GM19035 (cell line): ENCODE data around the gene MSANTD1.

ENCODE experiments used
- ATAC-seq: cut with Tn5 transposase; IDR thresholded peaks from one replicate; pipeline ENCODE4 v1.9.1; 2021; ENCODE audit not compliant: unreplicated experiment

MSANTD1 gene

DNA sequence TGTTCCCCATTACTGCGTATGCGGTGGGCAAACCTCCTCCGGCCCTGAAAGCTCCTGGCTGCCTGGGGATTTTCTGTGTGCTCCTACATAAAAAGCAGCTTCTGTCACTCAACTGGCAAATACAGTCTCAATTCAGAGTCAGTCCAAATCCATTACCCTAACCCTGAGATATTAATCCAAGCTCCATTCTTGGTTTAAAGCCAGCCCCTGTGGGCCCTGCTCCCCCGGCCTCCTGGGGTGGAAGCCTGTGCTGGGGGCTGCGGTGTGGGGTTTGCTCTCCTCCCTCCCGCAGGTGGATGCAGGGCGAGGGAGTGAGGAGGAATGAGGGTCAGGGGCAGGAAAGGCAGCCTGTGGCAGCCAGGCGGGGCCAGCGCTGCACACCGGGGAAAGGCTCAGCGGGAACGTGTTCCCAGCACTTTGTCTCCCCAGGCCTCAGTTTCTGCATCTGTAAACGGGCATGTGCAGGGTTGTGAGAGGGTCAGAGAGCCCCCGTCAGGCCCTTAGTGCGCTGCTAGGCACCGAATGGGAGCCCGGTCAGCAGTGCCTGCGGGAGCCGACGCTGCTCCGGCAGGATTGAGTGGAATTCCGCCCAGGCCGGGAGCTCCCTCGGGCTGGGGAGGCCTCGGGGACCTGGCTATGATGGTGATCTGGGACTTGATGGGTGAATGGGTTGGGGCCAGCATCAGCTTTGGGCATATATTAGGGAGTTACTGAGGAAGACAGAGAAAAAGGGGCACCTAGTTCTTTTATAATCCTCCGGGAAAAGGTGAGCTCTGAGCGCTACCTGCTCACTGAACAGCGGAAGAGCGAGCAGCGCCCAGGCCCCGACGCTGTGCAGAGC, 37.6 kb downstream of the MSANTD1 start:
- ATAC-seq = no peak

DNA sequence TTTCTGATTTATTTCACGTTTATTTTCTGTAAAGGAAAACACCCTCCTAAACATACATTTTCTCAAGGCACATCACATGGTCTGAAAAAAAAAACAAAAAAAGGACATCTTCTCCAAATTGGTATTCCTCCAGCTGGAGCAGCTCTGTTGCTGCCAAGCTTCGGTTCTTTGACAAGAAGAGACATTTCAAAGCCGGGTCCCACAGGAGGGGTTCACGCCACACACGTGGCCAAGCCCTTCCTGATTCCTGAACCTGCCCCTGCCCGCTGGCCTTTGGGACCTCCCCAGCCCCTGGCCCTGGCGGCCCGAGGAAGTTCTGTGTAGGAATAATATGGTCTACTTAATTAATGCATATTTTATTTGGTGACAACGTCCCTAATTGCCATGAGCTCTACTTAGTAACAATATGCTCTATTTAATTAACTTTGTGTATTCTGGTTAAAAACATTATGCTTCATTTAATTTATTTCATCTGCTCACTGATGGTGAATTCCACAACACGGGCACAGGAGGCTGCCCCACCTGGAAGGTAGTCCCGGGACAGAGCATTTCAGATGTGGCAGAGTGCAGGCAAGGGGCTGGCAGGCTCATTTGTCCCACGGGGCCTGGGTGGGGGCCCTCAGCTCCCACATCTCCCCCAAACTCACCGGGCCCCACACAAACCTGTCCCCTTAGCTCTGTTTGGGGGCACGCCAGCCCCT, 38.5 kb downstream of the MSANTD1 start:
- no peak for ATAC-seq

DNA sequence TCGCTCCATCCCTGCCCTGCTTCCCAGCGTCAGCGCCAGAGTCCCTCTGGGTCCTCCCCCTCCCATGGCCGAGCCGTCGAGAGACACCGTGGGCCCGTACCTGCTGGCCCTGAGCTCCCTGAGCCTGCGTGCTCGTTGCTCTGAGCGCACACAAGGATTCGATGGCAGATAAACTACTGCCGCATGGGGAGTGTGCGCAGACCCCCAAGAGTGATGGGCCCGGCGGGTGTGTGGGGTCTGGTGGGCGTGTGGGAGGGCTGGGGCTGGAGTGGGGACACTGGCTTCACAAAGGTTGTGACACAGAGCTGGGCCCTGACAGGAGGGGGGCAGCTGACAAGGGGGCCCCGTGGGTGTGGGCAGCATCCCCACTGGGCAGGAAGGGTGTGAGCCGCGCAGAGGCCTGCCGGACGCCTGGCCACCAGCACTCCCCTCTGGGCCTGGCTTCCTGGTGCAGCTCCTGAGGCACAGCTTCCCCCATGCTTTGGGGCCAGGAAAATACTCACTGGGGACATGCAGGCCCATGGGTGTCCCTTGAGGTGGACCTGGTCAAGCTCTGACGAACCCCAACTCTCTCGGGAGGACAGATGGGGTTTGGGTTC, 39.1 kb downstream of the MSANTD1 start:
- ATAC-seq = no peak

GRCh38 chr4:3288571-3289094, 39.7 kb downstream of the MSANTD1 start:
- no peak for ATAC-seq

DNA sequence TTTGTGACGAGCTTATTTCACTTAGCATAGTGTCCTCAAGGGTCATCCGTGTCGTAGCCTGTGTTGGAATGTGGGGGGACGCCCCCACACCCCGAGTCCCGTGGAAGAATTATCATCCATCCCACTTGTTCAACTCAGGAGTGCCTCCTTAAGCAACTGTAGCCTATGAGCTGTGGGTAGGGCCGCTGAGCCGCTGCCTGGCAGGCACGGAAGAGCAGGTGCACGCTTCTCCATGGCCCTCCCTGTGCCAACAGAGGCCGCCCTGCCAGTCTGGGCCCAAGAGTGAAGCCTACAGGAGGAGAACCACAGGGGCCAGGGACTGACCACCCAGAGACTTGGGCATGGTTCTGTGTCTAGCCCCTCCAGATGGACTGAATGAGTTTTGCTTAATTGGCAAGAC, 41.5 kb downstream of the MSANTD1 start:
- ATAC-seq = no peak

DNA sequence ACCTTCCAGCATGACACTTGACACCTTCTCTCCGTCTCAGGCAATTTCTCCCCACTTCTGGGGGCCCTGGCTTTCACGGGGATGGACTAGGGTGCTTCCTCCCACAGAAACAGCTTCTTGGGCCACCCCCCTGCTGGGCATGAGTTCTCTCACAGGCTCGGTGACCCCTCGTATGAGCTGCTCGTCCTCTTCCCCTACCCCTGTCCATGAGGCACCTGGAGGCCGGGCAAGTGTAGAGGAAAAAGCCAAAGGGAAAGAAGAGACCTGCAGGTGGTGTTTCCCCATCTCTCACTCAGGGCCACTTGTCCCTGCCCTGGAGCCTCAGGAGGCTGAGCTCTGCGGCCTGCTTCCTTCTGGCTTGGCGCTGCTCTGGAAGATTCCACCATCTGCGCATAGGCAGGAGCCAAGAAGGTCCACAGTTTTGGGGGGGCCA, 41.9 kb downstream of the MSANTD1 start:
- ATAC-seq = no peak

DNA sequence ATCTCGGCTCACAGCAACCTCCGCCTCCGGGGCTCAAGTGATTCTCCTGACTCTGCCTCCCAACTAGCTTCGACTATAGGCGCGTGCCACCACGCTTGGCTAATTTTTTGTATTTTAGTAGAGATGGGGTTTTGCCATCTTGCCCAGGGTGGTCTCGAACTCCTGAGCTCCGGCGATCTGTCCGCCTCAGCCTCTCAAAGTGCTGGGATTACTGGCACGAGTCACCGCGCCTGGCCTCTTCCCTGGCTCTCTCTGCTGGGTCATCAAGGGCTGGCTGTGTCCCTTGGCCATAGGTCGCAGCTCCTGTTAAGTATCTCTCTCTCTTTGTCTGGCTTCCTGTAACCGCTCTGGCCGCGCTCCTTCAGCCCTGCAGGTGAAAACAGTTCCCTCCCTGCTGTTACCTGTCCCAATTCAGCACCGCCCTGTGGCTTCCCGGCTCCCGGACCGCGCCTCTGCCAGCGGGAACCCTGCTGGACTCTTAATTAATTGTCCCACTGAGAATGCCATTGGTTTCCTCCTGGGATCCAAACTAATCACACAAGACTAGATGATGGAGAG, 42.5 kb downstream of the MSANTD1 start:
- ATAC-seq = no peak

DNA sequence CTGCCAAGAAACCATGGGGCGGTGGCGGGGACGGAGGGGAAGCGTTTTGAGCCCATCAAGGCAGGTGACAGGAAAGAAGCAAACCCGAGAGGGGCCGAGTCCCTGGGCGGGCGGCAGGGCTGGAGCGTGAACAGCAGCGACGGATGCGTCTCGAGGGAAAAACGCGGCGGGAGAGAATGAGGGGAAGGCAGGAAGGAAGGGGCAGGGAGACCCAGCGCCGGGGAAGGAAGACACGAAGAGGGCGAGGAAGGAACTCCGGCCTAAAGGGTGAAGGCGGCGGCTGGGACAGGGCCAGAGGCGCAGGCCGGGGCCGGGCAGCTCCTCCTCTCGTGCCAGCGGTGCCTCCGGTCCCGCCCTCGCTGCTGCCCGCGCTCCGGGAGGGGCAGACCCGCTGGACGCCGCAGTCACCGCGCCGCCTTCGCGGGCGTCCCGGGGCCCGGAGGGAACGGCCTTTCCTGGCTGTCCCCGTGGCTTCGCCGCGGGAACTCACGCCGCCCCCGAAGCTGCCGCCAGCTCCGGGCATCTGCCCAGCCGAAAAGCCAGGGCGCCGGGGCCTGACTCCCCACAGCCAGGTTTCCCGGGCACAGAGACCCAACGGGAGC, 43.1 kb downstream of the MSANTD1 start:
- ATAC-seq = peak; percentile 12

GRCh38 chr4:3292571-3293400, 43.8 kb downstream of the MSANTD1 start, which contains the start of gene RGS12:
TSS of gene RGS12 (plus strand) at chr4:3293021. CDS start at chr4:3316171, 23,150 bp downstream.
- peak; percentile 72 for ATAC-seq

GRCh38 chr4:3293401-3294391, 44.7 kb downstream of the MSANTD1 start:
- ATAC-seq = no peak

- no peak for ATAC-seq
Observed at GRCh38 chr4:3294401-3295241, 45.7 kb downstream of the MSANTD1 start.

- no peak for ATAC-seq
Observed at GRCh38 chr4:3295837-3296624, 47.1 kb downstream of the MSANTD1 start.

GRCh38 chr4:3296651-3297050, 47.7 kb downstream of the MSANTD1 start:
- ATAC-seq = no peak

GRCh38 chr4:3297066-3297859, 48.3 kb downstream of the MSANTD1 start:
- ATAC-seq = no peak

DNA sequence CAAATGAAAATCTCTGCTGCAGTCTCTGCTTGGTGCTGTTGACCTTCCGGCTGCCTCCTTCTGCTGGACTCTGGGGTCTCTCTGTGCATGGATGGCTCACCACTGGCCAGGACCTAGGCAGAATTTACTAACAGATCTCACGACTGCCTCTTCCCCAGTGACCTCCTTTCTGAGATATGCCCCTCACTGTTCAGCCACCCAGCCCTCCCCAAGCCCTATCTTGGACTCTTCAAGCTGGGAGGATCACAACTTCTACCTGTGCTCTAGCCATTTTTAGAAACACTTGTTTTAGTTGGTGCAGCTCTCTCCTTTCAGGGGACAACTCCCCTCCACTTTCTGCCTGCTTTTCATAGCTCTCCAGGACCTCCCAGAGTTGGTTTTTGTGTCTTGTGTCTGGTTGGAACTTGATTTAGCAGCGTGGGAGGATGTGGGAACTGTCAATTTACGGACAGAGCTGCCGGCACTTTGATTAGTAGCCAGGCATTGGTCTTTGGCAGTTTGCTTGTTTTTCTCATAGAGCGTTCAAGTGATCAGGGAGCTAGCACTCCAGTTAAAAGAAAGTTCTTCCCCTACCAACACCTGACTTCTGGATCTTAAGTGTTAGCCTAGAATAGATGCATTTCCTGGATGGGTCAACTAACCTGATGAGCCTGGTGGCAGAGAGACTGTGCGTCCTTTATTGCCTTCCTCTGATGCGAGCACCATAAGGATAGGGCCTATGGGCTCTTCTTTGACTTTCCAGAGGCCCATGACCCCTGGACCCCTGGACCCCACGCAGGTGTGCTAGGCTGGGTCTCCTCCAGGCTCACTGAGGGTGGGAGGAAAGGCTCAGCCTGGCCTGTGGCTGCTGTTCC, 50.4 kb downstream of the MSANTD1 start:
- ATAC-seq = no peak
